Liver (tissue), 9 donors: ENCODE measurements around the gene DNAH1. TPM values are rescaled to one million over a fixed set of nuclear protein-coding genes. Genes with fewer than 3 reads are reported as not detected.

ENCODE experiments used
- DNase-seq: peaks from one replicate; pipeline ENCODE4 v3.0.0-alpha.2; 2017; ENCODE audit warnings: low spot score
- H3K27ac ChIP-seq, 2 donors: one replicate each; pipeline ENCODE4 v1.7.0; 2013; ENCODE audit warnings: inconsistent platforms in 2 of 2, low read length in 2 of 2, control low read depth in 1 of 2, low read depth in 1 of 2, mild to moderate bottlenecking in 1 of 2
- H3K27me3 ChIP-seq, 4 donors: one replicate each; pipeline versions ENCODE4 v1.6.1 to v1.7.0; 2013; ENCODE audit warnings: low read length in 3 of 4, inconsistent platforms in 1 of 4, mild to moderate bottlenecking in 1 of 4, moderate library complexity in 1 of 4; ENCODE audit not compliant: control insufficient read depth in 4 of 4, insufficient read depth in 4 of 4
- H3K36me3 ChIP-seq, 4 donors: one replicate each; pipeline versions ENCODE4 v1.6.1 to v1.7.0; 2013; ENCODE audit warnings: low read length in 3 of 4, mild to moderate bottlenecking in 3 of 4, low read depth in 1 of 4, moderate library complexity in 1 of 4; ENCODE audit not compliant: control insufficient read depth in 4 of 4, insufficient read depth in 3 of 4
- H3K4me1 ChIP-seq, 4 donors: one replicate each; pipeline versions ENCODE4 v1.6.1 to v1.7.0; 2013; ENCODE audit warnings: low read length in 3 of 4, mild to moderate bottlenecking in 3 of 4, moderate library complexity in 1 of 4; ENCODE audit not compliant: control insufficient read depth in 4 of 4, insufficient read depth in 4 of 4
- H3K4me3 ChIP-seq, 3 donors: one replicate each; pipeline versions ENCODE4 v1.6.1 to v1.7.0; 2013; ENCODE audit warnings: low read length in 3 of 3, control low read depth in 1 of 3, low read depth in 1 of 3, mild to moderate bottlenecking in 1 of 3
- H3K9ac ChIP-seq, 2 donors: one replicate each; pipeline ENCODE4 v1.7.0; 2013; ENCODE audit warnings: low read length in 2 of 2, mild to moderate bottlenecking in 2 of 2, moderate library complexity in 2 of 2, control low read depth in 1 of 2, low read depth in 1 of 2
- H3K9me3 ChIP-seq, 4 donors: one replicate each; pipeline versions ENCODE4 v1.6.1 to v1.7.0; 2013; ENCODE audit warnings: low read length in 3 of 4; ENCODE audit not compliant: control insufficient read depth in 4 of 4
- CTCF ChIP-seq: fragments of 150-350 bp; IDR thresholded peaks from 2 replicates; pipeline ENCODE4 v1.5.1; 2017; ENCODE audit warnings: improper control_type of control experiment, low read depth, low read length; ENCODE audit not compliant: missing input control
- EGR1 ChIP-seq, 2 donors: IDR thresholded peaks; 2 replicates each; pipeline ENCODE4 v1.6.1; 2016 to 2018; ENCODE audit warnings: antibody characterized with exemption in 2 of 2, low read depth in 2 of 2
- FOXA1 ChIP-seq: IDR thresholded peaks from 2 replicates; pipeline ENCODE4 v1.6.1; 2016; ENCODE audit warnings: antibody characterized with exemption
- FOXA2 ChIP-seq: IDR thresholded peaks from 2 replicates; pipeline ENCODE4 v1.6.1; 2016; ENCODE audit warnings: antibody characterized with exemption
- GABPA ChIP-seq, 2 donors: IDR thresholded peaks in 1 of 2; conservative IDR thresholded peaks in 1 of 2; 2 replicates each; pipeline ENCODE4 v1.6.1; 2016; ENCODE audit warnings: antibody characterized with exemption in 2 of 2, mild to moderate bottlenecking in 1 of 2, moderate library complexity in 1 of 2
- HNF4A ChIP-seq, 2 donors: conservative IDR thresholded peaks; 2 replicates each; pipeline ENCODE4 v1.6.1; 2016; ENCODE audit warnings: antibody characterized with exemption in 2 of 2, mild to moderate bottlenecking in 2 of 2
- HNF4G ChIP-seq: IDR thresholded peaks from 2 replicates; pipeline ENCODE4 v1.6.1; 2016; ENCODE audit warnings: antibody characterized with exemption
- JUND ChIP-seq, 2 donors: IDR thresholded peaks; 2 replicates each; pipeline ENCODE4 v1.6.1; 2016; ENCODE audit warnings: antibody characterized with exemption in 2 of 2
- MAX ChIP-seq: IDR thresholded peaks from 2 replicates; pipeline ENCODE4 v1.6.1; 2016; ENCODE audit warnings: antibody characterized with exemption
- NR2F2 ChIP-seq: IDR thresholded peaks from 2 replicates; pipeline ENCODE4 v1.6.1; 2016; ENCODE audit warnings: antibody characterized with exemption
- RAD21 ChIP-seq, 2 donors: IDR thresholded peaks; 2 replicates each; pipeline ENCODE4 v1.6.1; 2016; ENCODE audit warnings: antibody characterized with exemption in 2 of 2, mild to moderate bottlenecking in 2 of 2
- REST ChIP-seq: IDR thresholded peaks from 2 replicates; pipeline ENCODE4 v1.6.1; 2016; ENCODE audit warnings: antibody characterized with exemption, mild to moderate bottlenecking
- RXRA ChIP-seq, 2 donors: IDR thresholded peaks; 2 replicates each; pipeline ENCODE4 v1.6.1; 2017 to 2018; ENCODE audit warnings: antibody characterized with exemption in 2 of 2, mild to moderate bottlenecking in 1 of 2
- SP1 ChIP-seq: IDR thresholded peaks from 2 replicates; pipeline ENCODE4 v1.6.1; 2018; ENCODE audit warnings: antibody characterized with exemption, mild to moderate bottlenecking
- TAF1 ChIP-seq: conservative IDR thresholded peaks from 2 replicates; pipeline ENCODE4 v1.6.1; 2016; ENCODE audit warnings: antibody characterized with exemption, mild to moderate bottlenecking
- YY1 ChIP-seq: IDR thresholded peaks from 2 replicates; pipeline ENCODE4 v1.6.1; 2016; ENCODE audit warnings: antibody characterized with exemption, mild to moderate bottlenecking
- ZBTB33 ChIP-seq: IDR thresholded peaks from 2 replicates; pipeline ENCODE4 v1.6.1; 2016; ENCODE audit warnings: antibody characterized with exemption
- WGBS: extraction: QIAGEN DNeasy Blood & Tissue Kit; methylation state at CpG from one replicate; pipeline ENCODE4 v1.1.7; 2013; 5-methylcytosine and 5-hydroxymethylcytosine counted together
- polyA plus RNA-seq, 2 donors: library from polyadenylated mRNA; stranded (reverse) in 1 of 2; unstranded in 1 of 2; fragments of 200-250 nt in 1 of 2; fragments of >200 nt in 1 of 2; fragmentation: Nextera tagmentation in 1 of 2; extraction: Ambion mirVana in 1 of 2; gene quantifications; one replicate each; pipeline versions ENCODE4 v1.2.1 to v1.2.3, GENCODE V29; 2013 to 2015
- total RNA-seq, 2 donors: library from RNA; depleted of rRNA; stranded (reverse); fragments of >200 nt; gene quantifications; one replicate each; pipeline ENCODE4 v1.2.3, GENCODE V29; 2014
- TF ChIP-seq, protein P1 (sequence below): IDR thresholded peaks from 2 replicates; pipeline ENCODE4 v1.6.1; 2016; ENCODE audit warnings: antibody characterized with exemption
- donor health status: healthy.
- donor health status: healthy.
- donor health status: healthy.
- donor health status: healthy.
- donor health status: healthy.

The DNAH1 gene
- total and polyA plus RNA-seq, 4 donors, result 1.5 to 6.0 (median 2.5) TPM

DNA sequence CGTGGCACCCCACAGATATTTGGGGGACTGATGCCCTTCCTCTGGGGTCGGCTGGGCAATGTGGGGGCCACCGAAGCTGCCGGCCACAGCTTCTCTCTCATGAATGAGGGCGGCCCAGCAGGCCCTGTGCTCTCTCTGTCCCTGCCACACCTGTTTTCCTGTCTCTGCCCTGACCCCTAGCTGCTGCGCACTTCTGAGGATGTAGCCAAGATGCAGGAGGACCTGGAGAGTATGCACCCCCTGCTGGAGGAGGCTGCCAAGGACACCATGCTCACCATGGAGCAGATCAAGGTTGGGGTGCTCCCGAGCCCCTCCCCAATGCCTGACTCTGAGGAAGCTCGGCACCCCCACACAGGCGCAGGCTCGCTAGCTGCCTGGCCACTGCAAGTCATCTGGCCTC, 69.0 kb downstream of the DNAH1 start:
- Histone ChIP-seq H3K9ac (no peak overlapping the region), H3K27ac (no peak overlapping the region), H3K4me3 (no peak overlapping the region), H3K4me1 (no peaks in the 10 kb centered on the region), H3K36me3 (peaks cover 0 to 39% (median 7%) of the 10 kb centered on the region in 4 donors), H3K9me3 (no peaks in the 10 kb centered on the region), H3K27me3 (no peaks in the 10 kb centered on the region)
- TF ChIP-seq FOXA1 (no peak), CTCF (no peak), RAD21 (IDR thresholded peaks at IDR 0.05) (no peak), EGR1 (IDR thresholded peaks at IDR 0.05; ENCODE audit: low read depth in 2 of 2) (no peak), MAX (no peak), HNF4A (conservative IDR thresholded peaks at IDR 0.05) (no peak), JUND (IDR thresholded peaks at IDR 0.05) (no peak), TAF1 (no peak), FOXA2 (no peak), GABPA (IDR thresholded peaks at IDR 0.05 in 1 of 2, conservative IDR thresholded peaks at IDR 0.05 in 1 of 2) (no peak), REST (no peak), HNF4G (no peak), NR2F2 (no peak), YY1 (no peak), ZBTB33 (no peak), SP1 (no peak), RXRA (IDR thresholded peaks at IDR 0.05) (no peak)
- TF ChIP-seq, protein P1, sequence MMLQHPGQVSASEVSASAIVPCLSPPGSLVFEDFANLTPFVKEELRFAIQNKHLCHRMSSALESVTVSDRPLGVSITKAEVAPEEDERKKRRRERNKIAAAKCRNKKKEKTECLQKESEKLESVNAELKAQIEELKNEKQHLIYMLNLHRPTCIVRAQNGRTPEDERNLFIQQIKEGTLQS, result no peak
- DNase-seq, result no peak
- WGBS, result 90% methylated on average over 10 of the region's 10 CpGs
